Fibroblast of the aortic adventitia (primary cell): Measurements from ENCODE around the gene FALEC. TPM values are rescaled to one million over a fixed set of nuclear protein-coding genes. Genes with fewer than 3 reads are reported as not detected.

Source experiments
- DNase-seq: peaks from one replicate; pipeline ENCODE4 v3.0.0-alpha.2; 2010; ENCODE audit warnings: low read depth
- H3K4me3 ChIP-seq: 2 replicates; pipeline ENCODE4 v1.5.1; 2011; ENCODE audit warnings: low read depth, mild to moderate bottlenecking, control low read depth, low read length, moderate library complexity
- CTCF ChIP-seq: IDR thresholded peaks from 2 replicates; pipeline ENCODE4 v1.5.1; 2011; ENCODE audit warnings: mild to moderate bottlenecking, low read length, control low read depth, inconsistent platforms; ENCODE audit not compliant: insufficient read depth
- total RNA-seq: library from RNA; depleted of rRNA; stranded (reverse); fragments of >200 nt; gene quantifications from 2 replicates; pipeline ENCODE4 v1.2.3, GENCODE V29; 2012; ENCODE audit warnings: low replicate concordance

Gene FALEC
- total RNA-seq, 1 donor = not detected

- DNase-seq = peak; percentile 47
- TF ChIP-seq CTCF = no peak
- H3K4me3 ChIP-seq = peak overlapping the region; percentile 99
These were observed 60.2 kb downstream of the FALEC start for GRCh38 chr1:150575518-150576366.

DNA sequence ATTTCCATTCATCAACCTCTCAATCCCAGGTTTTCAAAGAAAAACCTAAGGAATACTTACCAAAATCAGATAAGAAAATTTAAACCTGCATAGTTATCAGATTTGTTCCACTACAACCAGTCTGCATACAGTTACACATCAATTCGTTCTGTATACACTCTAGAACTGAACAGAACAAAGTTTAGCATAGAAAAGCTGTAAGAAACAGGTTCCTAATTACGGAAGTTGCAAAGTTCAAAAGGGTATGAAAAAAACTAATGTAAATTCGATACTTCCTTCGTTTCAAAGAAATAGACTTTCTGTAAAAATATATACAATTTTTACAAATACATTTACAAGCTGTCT, 60.8 kb downstream of the FALEC start:
- DNase-seq = no peak
- H3K4me3 ChIP-seq = peak overlapping the region; percentile 99
- no peak for TF ChIP-seq CTCF

DNA sequence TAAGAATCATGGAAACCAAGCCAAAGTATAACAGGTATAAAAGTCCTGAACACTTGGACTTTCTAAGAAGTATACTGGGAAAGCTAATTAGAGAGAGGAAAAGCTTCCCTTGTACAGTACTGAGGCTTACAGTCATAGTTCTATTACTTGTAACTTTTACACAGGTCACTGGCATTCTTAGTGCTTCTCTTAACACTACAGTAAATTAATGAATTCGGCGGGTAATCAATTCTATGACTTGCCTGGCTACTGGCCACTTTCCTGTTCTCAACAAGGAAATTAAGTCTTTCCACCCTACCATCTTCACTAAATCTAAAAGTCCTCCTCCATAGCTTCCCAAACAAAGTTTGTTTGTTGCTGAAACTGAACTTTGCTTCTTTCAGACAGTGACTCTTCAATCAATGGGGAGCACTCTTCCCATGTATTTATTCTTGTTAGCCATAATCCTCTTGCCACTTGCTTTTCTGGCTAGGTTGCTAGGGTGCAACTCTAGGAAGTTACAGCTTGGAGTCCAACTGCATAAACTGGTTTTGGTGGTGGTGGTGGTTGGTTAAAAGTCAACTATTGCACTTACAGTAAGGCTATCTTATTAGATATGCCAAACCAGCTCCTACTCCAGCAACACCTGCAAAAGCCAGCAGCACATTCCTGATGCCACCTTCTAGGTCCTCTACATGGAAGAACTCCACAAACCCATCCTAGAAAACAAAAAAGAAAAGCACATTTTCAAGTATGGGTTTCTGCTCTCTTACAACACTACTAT, 61.4 kb downstream of the FALEC start:
- no peak for TF ChIP-seq CTCF
- peak overlapping the region; percentile 99 for H3K4me3 ChIP-seq
- DNase-seq = peak; percentile 46

DNA sequence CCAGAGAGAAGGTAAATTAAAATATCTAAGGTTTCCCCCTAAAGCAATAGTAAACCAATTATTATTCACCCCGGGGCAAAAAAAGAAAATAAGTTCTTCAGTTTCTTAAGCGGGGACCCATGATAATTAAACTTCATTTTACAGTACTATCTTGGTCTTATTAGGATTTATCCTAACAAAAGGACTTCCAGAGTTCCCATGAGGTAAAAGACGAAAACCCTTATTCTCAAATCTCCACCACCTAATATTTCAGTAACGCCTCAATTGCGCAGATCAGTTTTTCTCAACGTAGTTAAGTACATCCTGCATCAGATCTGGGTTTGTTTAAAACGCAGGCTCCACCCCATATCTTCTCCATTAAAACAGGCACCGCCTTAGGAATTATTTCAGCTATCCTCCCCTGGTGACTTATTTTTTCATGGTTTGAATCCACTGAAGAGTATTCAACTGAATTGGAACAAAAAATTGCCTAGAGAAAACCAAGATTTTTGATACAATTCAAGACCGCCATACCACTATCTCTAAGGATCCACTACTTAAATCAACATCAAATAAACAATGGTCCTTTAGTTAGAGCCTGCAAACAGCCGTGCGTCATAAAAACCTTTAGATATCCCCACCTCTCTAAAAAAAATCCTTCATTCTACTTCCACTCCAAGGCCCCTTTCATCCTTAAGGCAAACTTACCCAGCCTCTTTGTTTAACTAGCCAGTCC, 62.2 kb downstream of the FALEC start:
- DNase-seq = peak; percentile 68
- TF ChIP-seq CTCF = no peak

GRCh38 chr1:150578272-150579109, 62.9 kb downstream of the FALEC start:
- TF ChIP-seq CTCF = no peak
- peak overlapping the region; percentile 99 for H3K4me3 ChIP-seq
- peak; percentile 96 for DNase-seq

More for the DNA sequence above, 62.2 kb downstream of the FALEC start:
- H3K4me3 ChIP-seq = peak overlapping the region; percentile 99
